ENCODE data around the gene ARID2.

The ARID2 gene, protein sequence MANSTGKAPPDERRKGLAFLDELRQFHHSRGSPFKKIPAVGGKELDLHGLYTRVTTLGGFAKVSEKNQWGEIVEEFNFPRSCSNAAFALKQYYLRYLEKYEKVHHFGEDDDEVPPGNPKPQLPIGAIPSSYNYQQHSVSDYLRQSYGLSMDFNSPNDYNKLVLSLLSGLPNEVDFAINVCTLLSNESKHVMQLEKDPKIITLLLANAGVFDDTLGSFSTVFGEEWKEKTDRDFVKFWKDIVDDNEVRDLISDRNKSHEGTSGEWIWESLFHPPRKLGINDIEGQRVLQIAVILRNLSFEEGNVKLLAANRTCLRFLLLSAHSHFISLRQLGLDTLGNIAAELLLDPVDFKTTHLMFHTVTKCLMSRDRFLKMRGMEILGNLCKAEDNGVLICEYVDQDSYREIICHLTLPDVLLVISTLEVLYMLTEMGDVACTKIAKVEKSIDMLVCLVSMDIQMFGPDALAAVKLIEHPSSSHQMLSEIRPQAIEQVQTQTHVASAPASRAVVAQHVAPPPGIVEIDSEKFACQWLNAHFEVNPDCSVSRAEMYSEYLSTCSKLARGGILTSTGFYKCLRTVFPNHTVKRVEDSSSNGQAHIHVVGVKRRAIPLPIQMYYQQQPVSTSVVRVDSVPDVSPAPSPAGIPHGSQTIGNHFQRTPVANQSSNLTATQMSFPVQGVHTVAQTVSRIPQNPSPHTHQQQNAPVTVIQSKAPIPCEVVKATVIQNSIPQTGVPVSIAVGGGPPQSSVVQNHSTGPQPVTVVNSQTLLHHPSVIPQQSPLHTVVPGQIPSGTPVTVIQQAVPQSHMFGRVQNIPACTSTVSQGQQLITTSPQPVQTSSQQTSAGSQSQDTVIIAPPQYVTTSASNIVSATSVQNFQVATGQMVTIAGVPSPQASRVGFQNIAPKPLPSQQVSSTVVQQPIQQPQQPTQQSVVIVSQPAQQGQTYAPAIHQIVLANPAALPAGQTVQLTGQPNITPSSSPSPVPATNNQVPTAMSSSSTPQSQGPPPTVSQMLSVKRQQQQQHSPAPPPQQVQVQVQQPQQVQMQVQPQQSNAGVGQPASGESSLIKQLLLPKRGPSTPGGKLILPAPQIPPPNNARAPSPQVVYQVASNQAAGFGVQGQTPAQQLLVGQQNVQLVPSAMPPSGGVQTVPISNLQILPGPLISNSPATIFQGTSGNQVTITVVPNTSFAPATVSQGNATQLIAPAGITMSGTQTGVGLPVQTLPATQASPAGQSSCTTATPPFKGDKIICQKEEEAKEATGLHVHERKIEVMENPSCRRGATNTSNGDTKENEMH (N-terminal part only)
- 87.4 to 121 reads per million in 2 donors for total RNA-seq

- DNase-seq, result peak; percentile 56
These were observed at the start of gene ARID2 for GRCh38 chr12:45729233-45730083. Gene ARID2 (plus strand): TSS chr12:45729706. CDS start chr12:45729837, 131 bp downstream.

DNA sequence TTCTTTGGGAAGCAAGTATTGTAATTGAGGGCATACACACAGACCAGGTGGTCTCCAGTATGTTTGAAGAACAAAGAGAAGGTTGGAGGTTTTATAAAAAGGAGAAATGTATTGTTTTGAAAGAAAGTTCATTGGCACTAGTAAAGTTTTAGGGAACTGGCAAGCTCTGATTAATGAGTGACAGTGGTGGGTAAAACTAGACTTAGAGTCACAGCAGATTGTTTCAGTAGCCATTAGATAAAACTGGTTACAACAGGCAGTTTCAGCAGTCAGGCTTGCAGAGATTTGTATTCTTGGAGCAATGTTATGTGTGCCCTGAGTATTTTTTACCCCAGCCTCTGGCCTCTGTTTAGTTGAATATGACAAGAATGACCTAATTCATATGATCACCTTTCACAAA is 49.1 kb upstream of the ARID2 start:
- no peak for DNase-seq

GRCh38 chr12:45681465-45681864 is 48.0 kb upstream of the ARID2 start:
- no peak for DNase-seq

- no peak for DNase-seq
These were observed 43.8 kb upstream of the ARID2 start for GRCh38 chr12:45685680-45686079.

GRCh38 chr12:45687081-45688015 is 42.2 kb upstream of the ARID2 start:
- DNase-seq, result no peak

GRCh38 chr12:45688183-45688582 is 41.3 kb upstream of the ARID2 start:
- no peak for DNase-seq

DNA sequence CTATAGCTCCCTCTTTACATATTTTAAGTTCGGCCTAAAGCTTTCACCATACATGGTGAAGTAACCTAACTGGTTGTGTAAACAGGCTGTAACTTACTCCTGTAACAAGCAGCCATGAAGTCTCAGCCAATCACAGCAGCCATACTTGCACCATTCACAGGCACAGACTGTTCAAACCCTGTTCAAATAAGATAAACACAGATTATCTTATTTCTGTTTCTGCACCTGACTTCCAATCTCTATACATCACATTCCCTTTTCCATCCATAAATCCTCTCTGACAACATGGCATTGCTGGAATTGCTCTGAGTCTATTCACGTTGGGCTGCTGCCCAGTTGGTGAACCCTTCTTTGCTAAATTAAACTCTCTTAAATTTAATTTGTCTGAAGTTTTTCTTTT is 34.5 kb upstream of the ARID2 start:
- no peak for DNase-seq

DNA sequence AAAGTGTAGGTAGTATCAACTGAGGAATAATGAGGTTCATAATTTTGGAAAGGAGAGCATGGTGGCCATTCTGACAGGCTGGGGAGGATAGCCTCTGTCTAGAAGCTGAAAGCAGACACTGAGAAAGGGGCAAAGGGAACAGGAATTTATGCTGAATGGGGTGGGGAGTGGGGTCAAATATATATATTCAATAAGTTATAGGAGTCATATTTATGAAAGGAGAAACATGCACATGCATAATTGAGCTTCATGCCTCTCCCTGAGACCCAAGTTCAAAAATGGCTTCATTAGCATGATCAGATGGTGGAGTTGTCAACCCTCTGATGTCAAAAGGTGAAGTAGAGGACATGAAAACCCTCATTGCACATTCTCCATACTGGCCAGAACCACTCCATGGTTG is 33.9 kb upstream of the ARID2 start:
- DNase-seq, result no peak

DNA sequence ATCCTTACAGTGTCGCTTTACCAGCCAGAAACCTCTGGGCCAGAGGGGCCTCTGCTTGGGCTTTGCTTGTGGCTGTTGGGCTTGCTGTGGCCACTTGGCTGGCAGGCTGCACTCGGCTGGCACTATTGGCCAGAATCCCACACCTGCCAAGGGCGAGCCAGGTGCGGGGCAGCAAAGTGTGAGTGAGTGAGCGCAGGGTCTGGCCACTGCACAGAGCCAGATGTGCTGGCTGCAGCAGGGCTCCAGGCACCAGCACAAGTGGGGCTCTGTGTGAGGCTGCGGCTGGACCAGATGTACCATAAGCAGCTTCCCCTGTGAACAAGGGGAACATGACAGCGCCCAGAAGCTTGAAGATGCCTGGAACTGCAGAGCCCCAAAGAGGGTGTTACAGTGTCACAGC is 33.5 kb upstream of the ARID2 start:
- no peak for DNase-seq

- DNase-seq, result no peak
These were observed 32.1 kb upstream of the ARID2 start for GRCh38 chr12:45697371-45697770.

GRCh38 chr12:45701296-45701695 is 28.2 kb upstream of the ARID2 start:
- no peak for DNase-seq

DNA sequence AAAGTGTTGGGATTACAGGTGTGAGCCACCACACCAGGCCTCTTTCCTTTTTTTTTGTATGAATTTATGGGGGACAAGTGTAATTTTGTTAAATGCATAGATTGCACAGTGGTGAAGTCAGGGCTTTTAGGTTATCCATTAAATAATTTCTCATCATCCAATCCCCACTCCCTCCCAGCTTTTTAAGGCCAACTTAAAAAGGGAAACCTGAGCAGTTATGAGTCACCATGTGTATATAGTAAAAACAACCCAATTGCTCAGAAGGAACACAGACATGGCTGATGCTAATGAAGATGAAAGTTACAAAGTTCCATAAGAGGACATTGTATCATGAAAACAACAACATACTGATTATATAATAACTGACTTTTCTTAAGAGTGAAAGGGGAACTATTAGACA is 25.6 kb upstream of the ARID2 start:
- no peak for DNase-seq

GRCh38 chr12:45704968-45705367 is 24.5 kb upstream of the ARID2 start:
- no peak for DNase-seq

DNA sequence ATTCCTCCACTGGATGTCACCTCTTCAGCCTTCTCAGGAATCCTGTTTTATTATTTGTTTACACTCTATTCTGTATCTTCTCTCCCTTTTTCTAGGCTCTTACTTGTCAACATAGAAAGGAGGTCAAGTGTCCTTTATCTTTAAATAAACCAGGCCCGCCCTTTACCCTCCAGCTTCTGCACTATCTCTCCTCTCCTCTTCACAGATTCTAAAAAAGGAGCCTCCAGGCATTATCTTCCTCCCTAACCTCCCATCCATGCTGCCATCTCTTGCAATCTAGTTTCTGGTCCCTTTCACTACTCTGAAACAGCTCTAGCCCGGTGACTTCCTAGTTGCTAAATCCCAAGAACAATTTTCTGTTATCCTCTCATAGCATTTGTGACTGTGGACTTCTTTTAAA is 24.1 kb upstream of the ARID2 start:
- no peak for DNase-seq

DNA sequence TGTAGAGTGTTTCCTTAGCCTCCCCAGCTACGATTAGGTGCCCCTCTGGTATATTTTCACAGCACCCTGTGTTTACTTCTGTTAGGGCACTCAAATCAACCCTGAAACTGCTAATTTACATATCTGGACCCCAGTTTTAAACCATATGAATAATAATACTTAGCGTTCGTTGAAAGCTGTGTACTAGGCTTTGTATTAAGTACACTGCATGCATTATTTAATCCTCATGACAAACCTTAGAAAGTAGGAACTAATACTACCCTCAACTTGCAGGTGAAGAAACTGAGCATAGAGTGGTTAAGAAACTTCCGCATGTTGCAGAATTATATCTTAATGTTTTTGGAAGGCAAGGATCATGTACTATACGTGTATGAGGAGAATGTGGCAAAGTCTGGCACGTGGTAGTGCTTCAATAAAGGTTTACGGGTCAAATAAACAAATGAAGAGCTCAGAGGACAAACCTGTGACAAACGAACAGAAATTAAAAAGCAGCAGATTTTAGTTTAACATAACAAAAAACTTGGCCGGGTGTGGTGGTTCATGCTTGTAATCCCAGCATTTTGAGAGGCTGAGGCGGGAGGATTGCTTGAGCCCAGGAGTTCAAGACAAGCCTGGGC is 22.2 kb upstream of the ARID2 start:
- DNase-seq, result no peak

GRCh38 chr12:45708363-45708762 is 21.1 kb upstream of the ARID2 start:
- DNase-seq, result no peak

DNA sequence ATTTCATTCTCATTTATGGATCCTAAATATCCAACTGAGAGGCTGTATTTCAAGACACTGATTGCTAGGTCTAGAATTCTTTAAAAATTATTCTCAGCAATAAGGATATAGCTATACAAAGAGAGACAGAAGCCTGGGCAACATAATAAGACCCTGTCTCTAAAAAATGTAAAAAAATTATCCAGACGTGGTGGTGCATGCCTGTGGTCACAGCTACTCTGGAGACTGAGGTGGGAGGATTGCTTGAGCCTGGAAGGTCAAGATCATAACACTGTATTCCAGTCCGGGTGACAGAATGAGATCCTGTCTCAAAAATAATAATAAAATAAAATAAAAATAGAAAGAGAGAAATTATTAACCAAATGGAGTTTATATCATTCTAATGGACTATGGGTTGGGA is 20.6 kb upstream of the ARID2 start:
- no peak for DNase-seq

GRCh38 chr12:45712319-45712718 is 17.2 kb upstream of the ARID2 start:
- DNase-seq, result no peak

DNA sequence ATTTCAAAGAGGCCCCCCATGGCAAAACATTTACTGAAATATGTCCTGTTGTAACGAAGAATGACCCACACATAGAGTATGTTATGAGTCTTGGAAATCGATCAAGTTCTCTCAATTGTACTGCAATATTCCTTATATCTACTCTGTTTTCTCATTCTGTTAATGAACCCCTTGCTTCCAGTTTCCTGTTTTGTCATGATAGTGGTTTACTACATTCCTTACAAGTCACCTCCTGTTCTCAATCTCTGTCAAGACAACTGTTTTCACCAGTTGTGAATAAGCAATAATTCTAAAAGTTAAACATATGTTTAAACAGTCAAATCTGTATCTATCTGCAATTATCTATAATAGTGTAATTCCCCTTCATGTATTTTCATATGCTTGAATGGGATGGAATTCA is 16.4 kb upstream of the ARID2 start:
- DNase-seq, result no peak

GRCh38 chr12:45718306-45718705 is 11.2 kb upstream of the ARID2 start:
- no peak for DNase-seq
